SU-DHL-6 (cell line): Measurements from ENCODE around the gene ACTN1.

Source experiments
- H2AFZ ChIP-seq: fragments of 200-600 bp; sonication (generic); 2 replicates; pipeline ENCODE4 v1.6.1; 2014; ENCODE audit warnings: low read depth, mild to moderate bottlenecking, moderate library complexity, mixed read lengths, antibody characterized with exemption, low read length; ENCODE audit not compliant: severe bottlenecking
- H3F3A ChIP-seq: fragments of 200-600 bp; shearing (Covaris generic); 2 replicates; pipeline ENCODE4 v1.6.0; 2016; ENCODE audit warnings: antibody characterized with exemption, mild to moderate bottlenecking; ENCODE audit not compliant: insufficient read depth
- H3K27ac ChIP-seq: fragments of 200-600 bp; sonication (generic); 2 replicates; pipeline ENCODE4 v1.5.1; 2016; ENCODE audit warnings: low read depth, mild to moderate bottlenecking, low read length, moderate library complexity, mixed read lengths
- H3K27me3 ChIP-seq: fragments of 200-600 bp; sonication (generic), shearing (Covaris generic); 2 replicates; pipeline ENCODE4 v1.6.0; 2014; ENCODE audit warnings: mild to moderate bottlenecking, low read length
- H3K36me3 ChIP-seq: fragments of 200-600 bp; sonication (generic); 2 replicates; pipeline ENCODE4 v1.6.1; 2014; ENCODE audit warnings: mild to moderate bottlenecking, low read length, mixed read lengths
- H3K4me2 ChIP-seq: fragments of 300-600, 200-600 bp; shearing (Covaris generic), sonication (generic); 2 replicates; pipeline ENCODE4 v1.6.0; 2014; ENCODE audit warnings: low read length, low read depth, mild to moderate bottlenecking; ENCODE audit not compliant: poor library complexity, severe bottlenecking
- H3K4me3 ChIP-seq: fragments of 200-600 bp; sonication (generic); 2 replicates; pipeline ENCODE4 v1.5.1; 2014; ENCODE audit warnings: antibody characterized with exemption, low read length, mild to moderate bottlenecking, mixed read lengths; ENCODE audit not compliant: insufficient read depth, poor library complexity, severe bottlenecking
- H3K79me2 ChIP-seq: fragments of 200-600 bp; sonication (generic); 2 replicates; pipeline ENCODE4 v1.6.1; 2014; ENCODE audit warnings: mild to moderate bottlenecking, low read length, moderate library complexity; ENCODE audit not compliant: insufficient read depth
- H3K9ac ChIP-seq: fragments of 200-600 bp; sonication (generic); 2 replicates; pipeline ENCODE4 v1.7.0; 2014; ENCODE audit warnings: mild to moderate bottlenecking, low read length
- H3K9me2 ChIP-seq: fragments of 200-600 bp; sonication (generic); replicated peaks from 2 replicates; pipeline ENCODE4 v1.6.1; 2014; ENCODE audit warnings: low read length; ENCODE audit not compliant: insufficient read depth
- H3K9me3 ChIP-seq: fragments of 200-600 bp; sonication (generic); 2 replicates; pipeline ENCODE4 v1.6.1; 2014; ENCODE audit warnings: low read length, mixed read lengths; ENCODE audit not compliant: insufficient read depth
- H4K20me1 ChIP-seq: fragments of 200-600 bp; sonication (generic); 2 replicates; pipeline ENCODE4 v1.6.1; 2014; ENCODE audit warnings: low read depth, mild to moderate bottlenecking, antibody characterized with exemption, low read length, moderate library complexity, mixed read lengths
- EZH2phosphoT487 ChIP-seq: fragments of 200-600 bp; sonication (generic), shearing (Covaris generic); conservative IDR thresholded peaks from 2 replicates; pipeline ENCODE4 v1.6.1; 2018; ENCODE audit warnings: mild to moderate bottlenecking, antibody characterized with exemption, low read length, moderate library complexity, mixed read lengths
- TF ChIP-seq, protein P1 (sequence below): fragments of 200-600 bp; sonication (generic); IDR thresholded peaks from one replicate; pipeline ENCODE4 v1.5.1; 2017; ENCODE audit warnings: antibody characterized with exemption, mild to moderate bottlenecking, low read length, moderate library complexity; ENCODE audit not compliant: insufficient read depth, poor library complexity, severe bottlenecking

ACTN1 gene

DNA sequence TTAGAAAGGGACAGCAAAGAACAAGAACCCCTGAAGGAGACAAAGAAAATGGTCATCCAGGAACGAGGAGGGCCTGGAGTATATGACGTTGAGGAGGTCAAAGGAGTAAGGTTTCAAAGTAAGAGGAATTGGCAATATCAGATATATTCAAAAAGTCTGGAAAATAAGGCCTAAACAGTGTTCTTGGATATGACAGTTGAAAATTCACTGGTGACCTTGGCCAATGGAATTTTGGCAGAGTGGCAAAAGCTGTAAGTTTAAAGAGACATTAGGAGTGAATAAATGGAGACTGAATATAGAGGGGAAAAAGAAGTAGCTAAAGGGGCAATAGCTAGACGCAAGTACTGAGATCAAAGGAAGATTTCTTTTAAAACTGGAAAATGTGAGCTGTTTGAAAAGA, 4.1 kb upstream of the ACTN1 start:
- Histone ChIP-seq H4K20me1 (no peaks in the 10 kb centered on the region), H3K9me2 (no peaks in the 10 kb centered on the region), H3K36me3 (no peaks in the 10 kb centered on the region), H3K79me2 (no peaks in the 10 kb centered on the region), H3K9me3 (no peaks in the 10 kb centered on the region), H3K27me3 (no peaks in the 10 kb centered on the region), H3K9ac (no peak overlapping the region), H3K4me3 (no peak overlapping the region), H3K4me2 (no peak overlapping the region), H3K27ac (no peak overlapping the region), H3F3A (no peaks in the 10 kb centered on the region), H2AFZ (no peak overlapping the region)
- TF ChIP-seq EZH2phosphoT487 = no peak
- TF ChIP-seq, protein P1, sequence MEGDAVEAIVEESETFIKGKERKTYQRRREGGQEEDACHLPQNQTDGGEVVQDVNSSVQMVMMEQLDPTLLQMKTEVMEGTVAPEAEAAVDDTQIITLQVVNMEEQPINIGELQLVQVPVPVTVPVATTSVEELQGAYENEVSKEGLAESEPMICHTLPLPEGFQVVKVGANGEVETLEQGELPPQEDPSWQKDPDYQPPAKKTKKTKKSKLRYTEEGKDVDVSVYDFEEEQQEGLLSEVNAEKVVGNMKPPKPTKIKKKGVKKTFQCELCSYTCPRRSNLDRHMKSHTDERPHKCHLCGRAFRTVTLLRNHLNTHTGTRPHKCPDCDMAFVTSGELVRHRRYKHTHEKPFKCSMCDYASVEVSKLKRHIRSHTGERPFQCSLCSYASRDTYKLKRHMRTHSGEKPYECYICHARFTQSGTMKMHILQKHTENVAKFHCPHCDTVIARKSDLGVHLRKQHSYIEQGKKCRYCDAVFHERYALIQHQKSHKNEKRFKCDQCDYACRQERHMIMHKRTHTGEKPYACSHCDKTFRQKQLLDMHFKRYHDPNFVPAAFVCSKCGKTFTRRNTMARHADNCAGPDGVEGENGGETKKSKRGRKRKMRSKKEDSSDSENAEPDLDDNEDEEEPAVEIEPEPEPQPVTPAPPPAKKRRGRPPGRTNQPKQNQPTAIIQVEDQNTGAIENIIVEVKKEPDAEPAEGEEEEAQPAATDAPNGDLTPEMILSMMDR = no peak

DNA sequence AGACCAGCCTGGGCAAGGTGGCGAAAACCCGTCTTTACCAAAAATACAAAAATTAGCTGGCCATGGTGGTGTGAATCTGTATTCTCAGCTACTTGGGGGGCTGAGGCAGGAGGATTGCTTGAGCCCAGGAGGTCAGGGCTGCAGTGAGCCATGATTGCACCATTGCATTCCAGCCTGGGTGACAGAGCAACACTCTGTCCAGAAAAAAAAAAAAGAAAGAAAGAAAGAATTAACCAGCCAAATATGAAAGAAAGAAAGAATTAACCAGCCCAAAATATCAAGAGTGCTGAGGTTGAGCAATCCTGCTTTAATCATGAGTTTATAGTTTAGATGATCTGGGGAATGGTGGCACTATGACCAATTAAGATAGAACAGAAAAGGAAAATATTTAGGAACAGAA, 3.5 kb upstream of the ACTN1 start:
- no peaks in the 10 kb centered on the region for H3F3A ChIP-seq
- no peak overlapping the region for H3K4me2 ChIP-seq
- H3K9me2 ChIP-seq = no peaks in the 10 kb centered on the region
- no peak for TF ChIP-seq EZH2phosphoT487
- TF ChIP-seq, protein P1 = no peak
- H3K79me2 ChIP-seq = no peaks in the 10 kb centered on the region
- H2AFZ ChIP-seq = no peak overlapping the region
- H3K27ac ChIP-seq = no peak overlapping the region
- H3K9ac ChIP-seq = no peak overlapping the region
- H3K9me3 ChIP-seq = no peaks in the 10 kb centered on the region
- H3K27me3 ChIP-seq = no peaks in the 10 kb centered on the region
- no peaks in the 10 kb centered on the region for H4K20me1 ChIP-seq
- no peaks in the 10 kb centered on the region for H3K36me3 ChIP-seq
- no peak overlapping the region for H3K4me3 ChIP-seq

DNA sequence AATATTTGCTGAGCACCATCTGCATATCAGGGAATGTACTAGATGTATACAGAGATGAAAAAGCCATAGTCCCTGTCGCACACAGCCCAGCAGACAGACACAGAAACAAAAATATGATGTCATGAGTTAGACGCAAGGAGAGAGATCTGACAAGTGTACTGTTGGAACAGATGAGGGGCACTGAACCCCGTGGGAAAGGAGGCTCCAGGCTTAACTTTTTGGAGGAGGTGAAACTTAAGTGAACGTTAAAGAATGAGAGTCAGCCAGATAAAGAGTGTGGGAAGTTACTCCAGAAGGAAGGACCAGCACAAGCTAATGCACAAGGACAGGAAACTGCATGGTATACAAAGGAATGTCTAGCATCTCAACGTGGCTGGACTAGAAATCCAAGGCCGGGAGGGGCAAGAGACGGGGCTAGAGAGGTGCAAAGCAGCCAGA, 2.5 kb upstream of the ACTN1 start:
- H4K20me1 ChIP-seq = no peaks in the 10 kb centered on the region
- H3K36me3 ChIP-seq = no peaks in the 10 kb centered on the region
- H3F3A ChIP-seq = no peaks in the 10 kb centered on the region
- TF ChIP-seq EZH2phosphoT487 = no peak
- TF ChIP-seq, protein P1 = no peak
- no peak overlapping the region for H2AFZ ChIP-seq
- H3K4me3 ChIP-seq = no peak overlapping the region
- H3K27me3 ChIP-seq = no peaks in the 10 kb centered on the region
- no peak overlapping the region for H3K4me2 ChIP-seq
- H3K79me2 ChIP-seq = no peaks in the 10 kb centered on the region
- no peaks in the 10 kb centered on the region for H3K9me3 ChIP-seq
- no peak overlapping the region for H3K27ac ChIP-seq
- H3K9me2 ChIP-seq = no peaks in the 10 kb centered on the region
- H3K9ac ChIP-seq = no peak overlapping the region

DNA sequence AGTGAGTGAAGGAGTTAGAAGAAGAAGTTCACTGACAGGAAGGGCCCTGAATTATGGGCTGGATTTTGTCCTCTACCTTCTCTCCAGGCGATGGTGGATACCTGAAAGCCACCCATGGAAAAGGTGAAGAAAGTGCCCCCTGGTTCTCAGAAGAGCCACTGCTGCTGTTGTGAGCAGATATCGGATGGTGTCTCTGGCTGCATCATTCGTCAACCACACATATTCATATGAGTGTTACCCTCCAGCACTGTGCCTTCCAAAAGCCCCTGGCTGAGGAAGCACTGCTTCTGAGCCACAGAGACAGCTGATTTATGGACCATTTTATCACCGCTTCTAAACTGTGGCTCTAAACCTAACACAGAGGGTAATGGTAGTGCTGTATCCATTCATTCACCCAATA, 2.0 kb upstream of the ACTN1 start:
- H2AFZ ChIP-seq = no peak overlapping the region
- no peaks in the 10 kb centered on the region for H3K36me3 ChIP-seq
- H3K9ac ChIP-seq = no peak overlapping the region

More for the DNA sequence above, 2.0 kb upstream of the ACTN1 start:
- Histone ChIP-seq H3K27ac (no peak overlapping the region), H3K9me3 (no peaks in the 10 kb centered on the region), H4K20me1 (no peaks in the 10 kb centered on the region), H3K4me2 (no peak overlapping the region), H3K27me3 (no peaks in the 10 kb centered on the region), H3F3A (no peaks in the 10 kb centered on the region), H3K9me2 (no peaks in the 10 kb centered on the region), H3K79me2 (no peaks in the 10 kb centered on the region), H3K4me3 (no peak overlapping the region)
- TF ChIP-seq EZH2phosphoT487 = no peak
- TF ChIP-seq, protein P1 = no peak
